HepG2 (cell line): Measurements from ENCODE around the gene TSN. TPM values are rescaled to one million over a fixed set of nuclear protein-coding genes. Genes with fewer than 3 reads are reported as not detected.

Experiments used
- ARNT2 ChIP-seq: sonication (generic); formaldehyde crosslinking; IDR thresholded peaks from 2 replicates; pipeline ENCODE4 v1.8.0; 2022; ENCODE audit warnings: mild to moderate bottlenecking, low read depth, missing genetic modification reagents, moderate library complexity
- BRCA1 ChIP-seq: sonication (generic); formaldehyde crosslinking; IDR thresholded peaks from 2 replicates; pipeline ENCODE4 v1.4.0; 2020; ENCODE audit warnings: missing genetic modification reagents
- DBP ChIP-seq: sonication (generic); formaldehyde crosslinking; IDR thresholded peaks from 2 replicates; pipeline ENCODE4 v1.4.0; 2020; ENCODE audit warnings: missing genetic modification reagents; ENCODE audit errors: not compliant biosample characterization
- GABPB1 ChIP-seq: IDR thresholded peaks from 2 replicates; pipeline ENCODE4 v1.6.1; 2016; ENCODE audit warnings: mild to moderate bottlenecking, missing genetic modification reagents, moderate library complexity, missing compliant biosample characterization
- GTF2F1 ChIP-seq: fragments of 150-350 bp; IDR thresholded peaks from 2 replicates; pipeline ENCODE4 v1.6.1; 2014; ENCODE audit warnings: low read length
- LCORL ChIP-seq, 2 experiments: fragments of 450-650 bp in 1 of 2; sonication (generic) in 1 of 2; formaldehyde crosslinking in 1 of 2; IDR thresholded peaks; 2 replicates each; pipeline versions ENCODE4 v1.5.0 to v1.6.1; 2017 to 2020; ENCODE audit warnings: antibody characterized with exemption in 1 of 2, missing genetic modification reagents in 1 of 2
- PHF21A ChIP-seq: sonication (generic); formaldehyde crosslinking; IDR thresholded peaks from 2 replicates; pipeline ENCODE4 v1.5.0; 2020; ENCODE audit warnings: mild to moderate bottlenecking, missing genetic modification reagents
- RORA ChIP-seq: sonication (generic); formaldehyde crosslinking; IDR thresholded peaks from 2 replicates; pipeline ENCODE4 v1.5.0; 2020; ENCODE audit warnings: mild to moderate bottlenecking, missing genetic modification reagents, moderate library complexity
- TEF ChIP-seq: sonication (generic); formaldehyde crosslinking; IDR thresholded peaks from 2 replicates; pipeline ENCODE4 v1.5.0; 2020; ENCODE audit warnings: missing genetic modification reagents
- ZNF235 ChIP-seq: sonication (generic); formaldehyde crosslinking; IDR thresholded peaks from 2 replicates; pipeline ENCODE4 v1.8.1; 2023; ENCODE audit warnings: mild to moderate bottlenecking, missing genetic modification reagents, borderline replicate concordance
- ZNF383 ChIP-seq: sonication (generic); formaldehyde crosslinking; IDR thresholded peaks from 2 replicates; pipeline ENCODE4 v1.4.0; 2020; ENCODE audit warnings: missing genetic modification reagents, mild to moderate bottlenecking, borderline replicate concordance
- ZNF646 ChIP-seq: sonication (generic); formaldehyde crosslinking; IDR thresholded peaks from 2 replicates; pipeline ENCODE4 v1.9.0; 2021; ENCODE audit warnings: mild to moderate bottlenecking, missing genetic modification reagents
- ZNF788 ChIP-seq: sonication (generic); formaldehyde crosslinking; IDR thresholded peaks from 2 replicates; pipeline ENCODE4 v1.5.0; 2020; ENCODE audit warnings: mild to moderate bottlenecking, missing genetic modification reagents, borderline replicate concordance
- ZSCAN20 ChIP-seq: sonication (generic); formaldehyde crosslinking; IDR thresholded peaks from 2 replicates; pipeline ENCODE4 v1.4.0; 2020; ENCODE audit warnings: missing genetic modification reagents, mild to moderate bottlenecking, borderline replicate concordance
- polyA plus RNA-seq, 8 experiments: library from polyadenylated mRNA; depleted of rRNA in 3 of 8; stranded (reverse) in 7 of 8; unstranded in 1 of 8; fragments of >200 nt; fragmentation: Illumina TruSeq in 4 of 8; extraction: Trizol in 4 of 8; gene quantifications; 2 replicates each; pipeline versions ENCODE4 v1.2.1 to v1.2.3, GENCODE V29; 2011 to 2016; ENCODE audit warnings: low read depth in 4 of 8, missing spikeins in 1 of 8, mixed read lengths in 1 of 8; ENCODE audit not compliant: insufficient read depth in 1 of 8
- total RNA-seq, 5 experiments: library from RNA; depleted of rRNA; stranded (reverse); fragments of >200 nt; fragmentation: Illumina TruSeq; extraction: Trizol; gene quantifications; 2 replicates each; pipeline ENCODE4 v1.2.3, GENCODE V29; 2016; ENCODE audit warnings: low read depth in 1 of 5
- TF ChIP-seq, protein P1 (sequence below): sonication (generic); formaldehyde crosslinking; IDR thresholded peaks from 2 replicates; pipeline ENCODE4 v1.5.1; 2020; ENCODE audit warnings: mild to moderate bottlenecking, missing genetic modification reagents, moderate library complexity
- TF ChIP-seq, protein P2 (sequence below): sonication (generic); formaldehyde crosslinking; IDR thresholded peaks from 2 replicates; pipeline ENCODE4 v1.5.0; 2020; ENCODE audit warnings: missing genetic modification reagents

TSN gene
- total and polyA plus RNA-seq, 2 of the 13 experiments (the other 11 are each of a cell fraction or from before 2014, with no cell fraction given), result 56.4 to 115 TPM

DNA sequence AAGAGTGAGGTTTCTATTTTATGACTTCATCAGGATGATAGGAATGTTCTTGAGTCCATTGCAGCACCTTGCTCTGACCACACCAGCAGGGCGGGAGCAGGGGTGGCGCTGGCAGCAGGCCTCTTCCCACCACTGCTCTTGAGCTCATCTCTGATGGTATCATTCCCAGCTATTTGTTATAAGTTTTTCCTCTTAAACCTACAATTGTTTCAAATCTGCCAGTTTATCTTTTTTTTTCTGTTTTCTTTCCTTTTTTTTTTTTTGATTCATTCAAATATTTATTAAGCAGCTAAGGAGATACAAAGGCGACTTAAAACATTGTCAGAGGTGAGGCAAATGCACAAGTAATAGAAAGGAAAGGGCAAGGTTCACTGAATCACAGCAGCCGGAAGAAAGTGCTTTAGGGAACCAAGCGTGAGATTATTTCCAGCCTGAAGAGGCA is 47.5 kb upstream of the TSN start (continued):
- peak; percentile 64 for TF ChIP-seq PHF21A
- TF ChIP-seq, protein P1, sequence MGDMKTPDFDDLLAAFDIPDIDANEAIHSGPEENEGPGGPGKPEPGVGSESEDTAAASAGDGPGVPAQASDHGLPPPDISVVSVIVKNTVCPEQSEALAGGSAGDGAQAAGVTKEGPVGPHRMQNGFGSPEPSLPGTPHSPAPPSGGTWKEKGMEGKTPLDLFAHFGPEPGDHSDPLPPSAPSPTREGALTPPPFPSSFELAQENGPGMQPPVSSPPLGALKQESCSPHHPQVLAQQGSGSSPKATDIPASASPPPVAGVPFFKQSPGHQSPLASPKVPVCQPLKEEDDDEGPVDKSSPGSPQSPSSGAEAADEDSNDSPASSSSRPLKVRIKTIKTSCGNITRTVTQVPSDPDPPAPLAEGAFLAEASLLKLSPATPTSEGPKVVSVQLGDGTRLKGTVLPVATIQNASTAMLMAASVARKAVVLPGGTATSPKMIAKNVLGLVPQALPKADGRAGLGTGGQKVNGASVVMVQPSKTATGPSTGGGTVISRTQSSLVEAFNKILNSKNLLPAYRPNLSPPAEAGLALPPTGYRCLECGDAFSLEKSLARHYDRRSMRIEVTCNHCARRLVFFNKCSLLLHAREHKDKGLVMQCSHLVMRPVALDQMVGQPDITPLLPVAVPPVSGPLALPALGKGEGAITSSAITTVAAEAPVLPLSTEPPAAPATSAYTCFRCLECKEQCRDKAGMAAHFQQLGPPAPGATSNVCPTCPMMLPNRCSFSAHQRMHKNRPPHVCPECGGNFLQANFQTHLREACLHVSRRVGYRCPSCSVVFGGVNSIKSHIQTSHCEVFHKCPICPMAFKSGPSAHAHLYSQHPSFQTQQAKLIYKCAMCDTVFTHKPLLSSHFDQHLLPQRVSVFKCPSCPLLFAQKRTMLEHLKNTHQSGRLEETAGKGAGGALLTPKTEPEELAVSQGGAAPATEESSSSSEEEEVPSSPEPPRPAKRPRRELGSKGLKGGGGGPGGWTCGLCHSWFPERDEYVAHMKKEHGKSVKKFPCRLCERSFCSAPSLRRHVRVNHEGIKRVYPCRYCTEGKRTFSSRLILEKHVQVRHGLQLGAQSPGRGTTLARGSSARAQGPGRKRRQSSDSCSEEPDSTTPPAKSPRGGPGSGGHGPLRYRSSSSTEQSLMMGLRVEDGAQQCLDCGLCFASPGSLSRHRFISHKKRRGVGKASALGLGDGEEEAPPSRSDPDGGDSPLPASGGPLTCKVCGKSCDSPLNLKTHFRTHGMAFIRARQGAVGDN (CRISPR knock-in tag), result peak; percentile 23; the same call in 1 of the 2 replicates
- no peak for TF ChIP-seq ZNF383 (CRISPR knock-in tag)
- TF ChIP-seq RORA (CRISPR knock-in tag), result no peak
- 0 out of 2 replicates have a peak, but pooled peaks have one; percentile 10 for TF ChIP-seq BRCA1 (CRISPR knock-in tag)
- TF ChIP-seq, protein P2, sequence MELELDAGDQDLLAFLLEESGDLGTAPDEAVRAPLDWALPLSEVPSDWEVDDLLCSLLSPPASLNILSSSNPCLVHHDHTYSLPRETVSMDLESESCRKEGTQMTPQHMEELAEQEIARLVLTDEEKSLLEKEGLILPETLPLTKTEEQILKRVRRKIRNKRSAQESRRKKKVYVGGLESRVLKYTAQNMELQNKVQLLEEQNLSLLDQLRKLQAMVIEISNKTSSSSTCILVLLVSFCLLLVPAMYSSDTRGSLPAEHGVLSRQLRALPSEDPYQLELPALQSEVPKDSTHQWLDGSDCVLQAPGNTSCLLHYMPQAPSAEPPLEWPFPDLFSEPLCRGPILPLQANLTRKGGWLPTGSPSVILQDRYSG (CRISPR knock-in tag), result no peak
- TF ChIP-seq ZNF788 (CRISPR knock-in tag), result peak; percentile 33; the same call in 1 of the 2 replicates
- TF ChIP-seq ZSCAN20, result no peak
- no peak for TF ChIP-seq ARNT2 (CRISPR knock-in tag)
- TF ChIP-seq ZNF646 (CRISPR knock-in tag), result no peak
- no peak for TF ChIP-seq LCORL (IDR thresholded peaks at IDR 0.05)
- TF ChIP-seq LCORL (CRISPR knock-in tag; IDR thresholded peaks at IDR 0.05), result peak; percentile 1; the same call in 1 of the 2 replicates
- no peak for TF ChIP-seq DBP (CRISPR knock-in tag)
- TF ChIP-seq TEF (CRISPR knock-in tag), result no peak
- TF ChIP-seq ZNF235 (CRISPR knock-in tag), result no peak
- 0 out of 2 replicates have a peak, but pooled peaks have one; percentile 25 for TF ChIP-seq GABPB1 (CRISPR knock-in tag)
- no peak for TF ChIP-seq GTF2F1
